Measurements from ENCODE around the gene PTPRU.

PTPRU gene

GRCh38 chr1:29222686-29223085 is 13.6 kb upstream of the PTPRU start:
- Histone ChIP-seq H3K27me3 (replicated peaks; ENCODE audit: insufficient read depth, low read length) (no peaks in the 10 kb centered on the region), H3K9me3 (replicated peaks; ENCODE audit: insufficient read depth, low read length) (no peaks in the 10 kb centered on the region), H3K79me2 (ENCODE audit: low read length) (0 out of 2 replicates have a peak, but pooled peaks cover 8% of the 10 kb centered on the region), H3K4me3 (ENCODE audit: low read length) (no peak overlapping the region), H3K4me1 (ENCODE audit: low read length) (no peaks in the 10 kb centered on the region), H3K4me2 (ENCODE audit: low read depth, low read length) (no peak overlapping the region), H3K9me2 (replicated peaks; ENCODE audit: insufficient read depth, low read length) (no peaks in the 10 kb centered on the region), H2AFZ (ENCODE audit: low read length) (no peak overlapping the region), H3K9ac (ENCODE audit: low read length) (no peak overlapping the region), H3K27ac (ENCODE audit: low read length) (no peak overlapping the region), H4K20me1 (ENCODE audit: insufficient read depth, low read length) (no peaks in the 10 kb centered on the region), H3F3A (ENCODE audit: insufficient read depth, low read length) (no peaks in the 10 kb centered on the region; the same call in 1 of the 2 replicates), H3K36me3 (replicated peaks; ENCODE audit: insufficient read depth, low read length) (no peaks in the 10 kb centered on the region)
- DNase-seq: no peak
- TF ChIP-seq EZH2 (optimal IDR thresholded peaks at IDR 0.05; ENCODE audit: low read depth, low read length) (no peak), CTCF (IDR thresholded peaks at IDR 0.05; ENCODE audit: low read length) (no peak), EZH2phosphoT487 (IDR thresholded peaks at IDR 0.05; ENCODE audit: low read length) (no peak)

GRCh38 chr1:29223521-29223920 is 12.8 kb upstream of the PTPRU start:
- Histone ChIP-seq H3K27ac (ENCODE audit: low read length) (no peak overlapping the region), H3K4me2 (ENCODE audit: low read depth, low read length) (no peak overlapping the region), H4K20me1 (ENCODE audit: insufficient read depth, low read length) (no peaks in the 10 kb centered on the region)

GRCh38 chr1:29224356-29224837 is 11.9 kb upstream of the PTPRU start:
- H3K4me1 ChIP-seq (ENCODE audit: low read length): no peaks in the 10 kb centered on the region
- no peak overlapping the region for H3K9ac ChIP-seq (ENCODE audit: low read length)
- H3K9me3 ChIP-seq (replicated peaks; ENCODE audit: insufficient read depth, low read length): no peaks in the 10 kb centered on the region
- H3K4me2 ChIP-seq (ENCODE audit: low read depth, low read length): no peak overlapping the region
- H3K4me3 ChIP-seq (ENCODE audit: low read length): no peak overlapping the region
- no peaks in the 10 kb centered on the region; the same call in 1 of the 2 replicates for H3F3A ChIP-seq (ENCODE audit: insufficient read depth, low read length)
- no peak overlapping the region for H3K27ac ChIP-seq (ENCODE audit: low read length)
- no peaks in the 10 kb centered on the region for H3K27me3 ChIP-seq (replicated peaks; ENCODE audit: insufficient read depth, low read length)
- TF ChIP-seq EZH2 (optimal IDR thresholded peaks at IDR 0.05; ENCODE audit: low read depth, low read length): no peak
- TF ChIP-seq CTCF (IDR thresholded peaks at IDR 0.05; ENCODE audit: low read length): no peak
- TF ChIP-seq EZH2phosphoT487 (IDR thresholded peaks at IDR 0.05; ENCODE audit: low read length): no peak
- H3K36me3 ChIP-seq (replicated peaks; ENCODE audit: insufficient read depth, low read length): no peaks in the 10 kb centered on the region
- no peak overlapping the region for H2AFZ ChIP-seq (ENCODE audit: low read length)
- H3K9me2 ChIP-seq (replicated peaks; ENCODE audit: insufficient read depth, low read length): no peaks in the 10 kb centered on the region
- peaks cover 18% of the 10 kb centered on the region for H3K79me2 ChIP-seq (ENCODE audit: low read length)
- H4K20me1 ChIP-seq (ENCODE audit: insufficient read depth, low read length): no peaks in the 10 kb centered on the region
- DNase-seq: no peak

More at GRCh38 chr1:29223521-29223920, 12.8 kb upstream of the PTPRU start:
- TF ChIP-seq EZH2 (optimal IDR thresholded peaks at IDR 0.05; ENCODE audit: low read depth, low read length) (no peak), EZH2phosphoT487 (IDR thresholded peaks at IDR 0.05; ENCODE audit: low read length) (no peak), CTCF (IDR thresholded peaks at IDR 0.05; ENCODE audit: low read length) (no peak)
- H3K9me3 ChIP-seq (replicated peaks; ENCODE audit: insufficient read depth, low read length): no peaks in the 10 kb centered on the region
- no peak for DNase-seq
- no peaks in the 10 kb centered on the region for H3K4me1 ChIP-seq (ENCODE audit: low read length)
- no peaks in the 10 kb centered on the region; the same call in 1 of the 2 replicates for H3F3A ChIP-seq (ENCODE audit: insufficient read depth, low read length)
- peaks cover 11% of the 10 kb centered on the region; the same call in 1 of the 2 replicates for H3K79me2 ChIP-seq (ENCODE audit: low read length)
- H3K9me2 ChIP-seq (replicated peaks; ENCODE audit: insufficient read depth, low read length): no peaks in the 10 kb centered on the region
- H3K9ac ChIP-seq (ENCODE audit: low read length): no peak overlapping the region
- H3K27me3 ChIP-seq (replicated peaks; ENCODE audit: insufficient read depth, low read length): no peaks in the 10 kb centered on the region
- H2AFZ ChIP-seq (ENCODE audit: low read length): no peak overlapping the region
- H3K36me3 ChIP-seq (replicated peaks; ENCODE audit: insufficient read depth, low read length): no peaks in the 10 kb centered on the region
- no peak overlapping the region for H3K4me3 ChIP-seq (ENCODE audit: low read length)
